ENCODE measurements around the gene RPP21.
A peak's percentile ranks its signal among the peaks of the same experiment; 100 is the strongest.

The RPP21 gene

DNA sequence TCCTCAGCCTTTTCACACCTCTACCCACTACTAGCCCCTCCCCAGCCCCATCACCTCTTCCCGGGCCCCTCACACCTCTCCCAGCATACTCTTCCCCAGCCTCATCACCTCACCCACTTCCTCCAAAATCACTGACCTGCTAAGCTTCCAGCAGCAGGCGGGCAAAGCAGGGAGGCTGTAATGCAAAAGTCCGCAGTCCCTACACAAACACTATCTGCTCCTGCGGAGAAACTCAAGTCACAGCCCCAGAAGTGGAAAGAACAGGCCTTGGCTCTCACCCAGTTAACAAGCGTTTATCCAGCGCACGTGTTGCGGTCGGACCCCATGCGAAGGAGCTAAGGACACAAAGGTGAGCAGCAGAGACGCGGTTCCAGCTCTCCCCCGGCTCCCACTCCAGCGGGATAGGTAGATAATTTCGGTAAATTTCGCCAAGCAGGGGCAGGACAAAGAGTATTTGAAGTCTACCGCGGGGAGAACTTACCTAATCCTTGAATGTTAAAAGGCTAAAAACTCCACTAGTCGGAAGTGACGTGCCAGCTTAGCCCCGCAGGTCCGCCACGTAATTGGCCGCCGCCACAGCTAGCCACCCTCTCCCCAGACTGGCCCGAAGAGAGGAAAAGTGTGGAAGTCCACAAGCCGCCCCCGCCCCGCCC, 19.0 kb upstream of the RPP21 start:
- peak overlapping the region; percentile 23 to 36 for H3K14ac ChIP-seq (ENCODE audit: low read length in 2 of 2)
- peak overlapping the region; percentile 62 for H2AFZ ChIP-seq (ENCODE audit: low read depth, low read length)
- peak overlapping the region; percentile 94 for H4K91ac ChIP-seq (ENCODE audit: low read length)
- WGBS: 0% methylated on average over 28 of the region's 29 CpGs
- no peaks in the 10 kb centered on the region for H3K27me3 ChIP-seq (ENCODE audit: control insufficient read depth in 1 of 2, insufficient read depth in 1 of 2, low read length in 2 of 2)
- peak overlapping the region; percentile 96 for H4K8ac ChIP-seq (ENCODE audit: low read length)
- H3K4me2 ChIP-seq (ENCODE audit: low read length, poor library complexity, severe bottlenecking): peak overlapping the region; percentile 99
- H3K79me1 ChIP-seq (replicated peaks; ENCODE audit: low read length, poor library complexity, severe bottlenecking): peaks cover 15% of the 10 kb centered on the region
- peak overlapping the region; percentile 81 for H2BK5ac ChIP-seq (ENCODE audit: low read depth, low read length, poor library complexity, severe bottlenecking)
- H3K9me3 ChIP-seq (ENCODE audit: control insufficient read depth, low read length): no peaks in the 10 kb centered on the region
- H3K4ac ChIP-seq (ENCODE audit: low read depth in 1 of 2, low read length in 2 of 2): peak overlapping the region; percentile 84 to 95
- H2AK5ac ChIP-seq (ENCODE audit: low read length, severe bottlenecking): peak overlapping the region; percentile 20
- peaks cover 12 to 19% of the 10 kb centered on the region in 2 experiments for H3K36me3 ChIP-seq (ENCODE audit: control insufficient read depth in 1 of 2, insufficient read depth in 2 of 2, low read depth in 1 of 2, low read length in 2 of 2)
- peak overlapping the region; percentile 87 to 90 for H3K18ac ChIP-seq (ENCODE audit: low read depth in 1 of 2, low read length in 2 of 2)
- H2BK12ac ChIP-seq (ENCODE audit: low read length in 2 of 2): peak overlapping the region in 1 of 2 experiments; percentile 84
- H3K4me3 ChIP-seq (ENCODE audit: insufficient read depth in 1 of 2, low read depth in 1 of 2, low read length in 2 of 2): peak overlapping the region; percentile 96 to 99
- peak overlapping the region; percentile 92 for H2BK15ac ChIP-seq (ENCODE audit: low read depth, poor library complexity, severe bottlenecking)
- H2BK120ac ChIP-seq (ENCODE audit: low read depth, low read length): peak overlapping the region; percentile 87
- H3K23ac ChIP-seq (ENCODE audit: low read length in 2 of 2): peak overlapping the region in 1 of 2 experiments; percentile 37
- H3K9ac ChIP-seq (ENCODE audit: low read length): peak overlapping the region; percentile 98
- H3K4me1 ChIP-seq (ENCODE audit: control insufficient read depth, insufficient read depth, low read depth, low read length): peaks cover 9% of the 10 kb centered on the region
- peak overlapping the region; percentile 88 for H3K27ac ChIP-seq (ENCODE audit: low read length, poor library complexity, severe bottlenecking)
- DNase-seq: no peak

- peak within 1 kb of the TSS; percentile 8 to 84 for H2BK12ac ChIP-seq (ENCODE audit: low read length in 2 of 2)
- H3K36me3 ChIP-seq (ENCODE audit: control insufficient read depth in 1 of 2, insufficient read depth in 2 of 2, low read depth in 1 of 2, low read length in 2 of 2): peaks cover 13 to 26% of the 10 kb centered on the region in 2 experiments
- H3K79me1 ChIP-seq (replicated peaks; ENCODE audit: low read length, poor library complexity, severe bottlenecking): peaks cover 15% of the 10 kb centered on the region
- peak within 1 kb of the TSS; percentile 92 for H2BK15ac ChIP-seq (ENCODE audit: low read depth, poor library complexity, severe bottlenecking)
- peak within 1 kb of the TSS; percentile 98 for H3K9ac ChIP-seq (ENCODE audit: low read length)
- peak within 1 kb of the TSS in 1 of 2 experiments; percentile 37 for H3K23ac ChIP-seq (ENCODE audit: low read length in 2 of 2)
- peak within 1 kb of the TSS; percentile 88 for H3K27ac ChIP-seq (ENCODE audit: low read length, poor library complexity, severe bottlenecking)
- H3K27me3 ChIP-seq (ENCODE audit: control insufficient read depth in 1 of 2, insufficient read depth in 1 of 2, low read length in 2 of 2): no peaks in the 10 kb centered on the region
- under 1% methylated on average over 30 of the region's 90 CpGs for WGBS
- H3K4me2 ChIP-seq (ENCODE audit: low read length, poor library complexity, severe bottlenecking): peak within 1 kb of the TSS; percentile 99
- H3K4me3 ChIP-seq (ENCODE audit: insufficient read depth in 1 of 2, low read depth in 1 of 2, low read length in 2 of 2): peak within 1 kb of the TSS; percentile 96 to 99
- H3K14ac ChIP-seq (ENCODE audit: low read length in 2 of 2): peak within 1 kb of the TSS; percentile 36 to 37
- peak within 1 kb of the TSS; percentile 96 for H4K8ac ChIP-seq (ENCODE audit: low read length)
- peak within 1 kb of the TSS; percentile 94 for H4K91ac ChIP-seq (ENCODE audit: low read length)
- H3K4me1 ChIP-seq (ENCODE audit: control insufficient read depth, insufficient read depth, low read depth, low read length): peaks cover 9% of the 10 kb centered on the region
- H2BK120ac ChIP-seq (ENCODE audit: low read depth, low read length): peak within 1 kb of the TSS; percentile 87
- peak within 1 kb of the TSS; percentile 87 to 90 for H3K18ac ChIP-seq (ENCODE audit: low read depth in 1 of 2, low read length in 2 of 2)
- DNase-seq: peak; percentile 93
- peak within 1 kb of the TSS; percentile 20 for H2AK5ac ChIP-seq (ENCODE audit: low read length, severe bottlenecking)
- H2BK5ac ChIP-seq (ENCODE audit: low read depth, low read length, poor library complexity, severe bottlenecking): peak within 1 kb of the TSS; percentile 81
- H3K4ac ChIP-seq (ENCODE audit: low read depth in 1 of 2, low read length in 2 of 2): peak within 1 kb of the TSS; percentile 84 to 95
- H2AFZ ChIP-seq (ENCODE audit: low read depth, low read length): peak within 1 kb of the TSS; percentile 78
- no peaks in the 10 kb centered on the region for H3K9me3 ChIP-seq (ENCODE audit: control insufficient read depth, low read length)
These were observed 18.3 kb upstream of the RPP21 start, which contains the start of gene TRIM39 for GRCh38 chr6:30326526-30327231. Gene TRIM39 (plus strand): TSS chr6:30326927. CDS start chr6:30329318, 2,391 bp downstream.

GRCh38 chr6:30327232-30327746, 17.7 kb upstream of the RPP21 start:
- Histone ChIP-seq H2BK120ac (ENCODE audit: low read depth, low read length) (no peak overlapping the region), H3K79me1 (replicated peaks; ENCODE audit: low read length, poor library complexity, severe bottlenecking) (peaks cover 14% of the 10 kb centered on the region), H3K36me3 (ENCODE audit: control insufficient read depth in 1 of 2, insufficient read depth in 2 of 2, low read depth in 1 of 2, low read length in 2 of 2) (peaks cover 13 to 32% of the 10 kb centered on the region in 2 experiments), H3K14ac (ENCODE audit: low read length in 2 of 2) (peak overlapping the region in 1 of 2 experiments; percentile 37), H2AK5ac (ENCODE audit: low read length, severe bottlenecking) (no peak overlapping the region), H3K4me3 (ENCODE audit: insufficient read depth in 1 of 2, low read depth in 1 of 2, low read length in 2 of 2) (peak overlapping the region; percentile 96 to 99), H2BK15ac (ENCODE audit: low read depth, poor library complexity, severe bottlenecking) (no peak overlapping the region), H3K4me2 (ENCODE audit: low read length, poor library complexity, severe bottlenecking) (peak overlapping the region; percentile 72), H3K4me1 (ENCODE audit: control insufficient read depth, insufficient read depth, low read depth, low read length) (peaks cover 9% of the 10 kb centered on the region), H4K91ac (ENCODE audit: low read length) (peak overlapping the region; percentile 78), H3K27ac (ENCODE audit: low read length, poor library complexity, severe bottlenecking) (no peak overlapping the region), H2BK5ac (ENCODE audit: low read depth, low read length, poor library complexity, severe bottlenecking) (no peak overlapping the region), H3K9ac (ENCODE audit: low read length) (peak overlapping the region; percentile 98), H3K27me3 (ENCODE audit: control insufficient read depth in 1 of 2, insufficient read depth in 1 of 2, low read length in 2 of 2) (no peaks in the 10 kb centered on the region), H2AFZ (ENCODE audit: low read depth, low read length) (peak overlapping the region; percentile 78), H4K8ac (ENCODE audit: low read length) (peak overlapping the region; percentile 96), H3K23ac (ENCODE audit: low read length in 2 of 2) (peak overlapping the region in 1 of 2 experiments; percentile 29), H2BK12ac (ENCODE audit: low read length in 2 of 2) (peak overlapping the region in 1 of 2 experiments; percentile 8), H3K18ac (ENCODE audit: low read depth in 1 of 2, low read length in 2 of 2) (peak overlapping the region; percentile 87 to 90), H3K9me3 (ENCODE audit: control insufficient read depth, low read length) (no peaks in the 10 kb centered on the region), H3K4ac (ENCODE audit: low read depth in 1 of 2, low read length in 2 of 2) (peak overlapping the region; percentile 84 to 95)
- DNase-seq: no peak
- WGBS: 21% methylated on average over 5 of the region's 17 CpGs

DNA sequence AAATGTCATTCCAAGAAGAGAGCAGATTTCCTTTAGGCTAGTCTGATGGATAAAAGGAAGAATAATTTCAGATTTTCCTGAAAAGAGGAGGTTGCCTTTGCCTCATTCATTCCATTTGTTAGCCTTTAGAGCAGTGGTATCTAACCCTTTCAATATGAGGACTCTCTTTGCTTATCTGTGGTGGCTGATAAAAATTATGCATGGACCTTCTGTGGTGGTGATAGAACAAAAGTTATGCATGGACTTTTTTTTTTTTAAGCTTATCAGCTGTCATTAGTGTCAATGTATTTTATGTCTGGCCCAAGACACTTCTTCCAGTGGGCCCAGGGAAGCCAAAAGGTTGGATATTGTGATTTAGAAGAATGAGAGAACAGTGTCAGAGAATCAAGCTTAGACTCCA, 16.6 kb upstream of the RPP21 start:
- Histone ChIP-seq H3K4me1 (ENCODE audit: control insufficient read depth, insufficient read depth, low read depth, low read length) (peaks cover 8% of the 10 kb centered on the region), H2AK5ac (ENCODE audit: low read length, severe bottlenecking) (no peak overlapping the region), H3K4me2 (ENCODE audit: low read length, poor library complexity, severe bottlenecking) (no peak overlapping the region), H3K14ac (ENCODE audit: low read length in 2 of 2) (no peak overlapping the region), H2BK120ac (ENCODE audit: low read depth, low read length) (no peak overlapping the region), H3K27ac (ENCODE audit: low read length, poor library complexity, severe bottlenecking) (no peak overlapping the region), H4K91ac (ENCODE audit: low read length) (no peak overlapping the region), H3K36me3 (ENCODE audit: control insufficient read depth in 1 of 2, insufficient read depth in 2 of 2, low read depth in 1 of 2, low read length in 2 of 2) (peaks cover 13 to 39% of the 10 kb centered on the region in 2 experiments), H3K9ac (ENCODE audit: low read length) (no peak overlapping the region), H2BK12ac (ENCODE audit: low read length in 2 of 2) (no peak overlapping the region), H2BK15ac (ENCODE audit: low read depth, poor library complexity, severe bottlenecking) (no peak overlapping the region), H3K23ac (ENCODE audit: low read length in 2 of 2) (no peak overlapping the region), H4K8ac (ENCODE audit: low read length) (no peak overlapping the region), H3K4me3 (ENCODE audit: insufficient read depth in 1 of 2, low read depth in 1 of 2, low read length in 2 of 2) (no peak overlapping the region), H2AFZ (ENCODE audit: low read depth, low read length) (no peak overlapping the region), H3K79me1 (replicated peaks; ENCODE audit: low read length, poor library complexity, severe bottlenecking) (peaks cover 13% of the 10 kb centered on the region), H3K4ac (ENCODE audit: low read depth in 1 of 2, low read length in 2 of 2) (no peak overlapping the region), H2BK5ac (ENCODE audit: low read depth, low read length, poor library complexity, severe bottlenecking) (no peak overlapping the region), H3K18ac (ENCODE audit: low read depth in 1 of 2, low read length in 2 of 2) (no peak overlapping the region), H3K27me3 (ENCODE audit: control insufficient read depth in 1 of 2, insufficient read depth in 1 of 2, low read length in 2 of 2) (no peaks in the 10 kb centered on the region), H3K9me3 (ENCODE audit: control insufficient read depth, low read length) (no peaks in the 10 kb centered on the region)
- no peak for DNase-seq
